GM12872 (cell line): ENCODE results near the gene USP43.

Experiments
- TF ChIP-seq, protein P1 (sequence below): IDR thresholded peaks from 3 replicates; pipeline ENCODE4 v1.5.1; 2011; ENCODE audit warnings: low read depth, mild to moderate bottlenecking, low read length, moderate library complexity; ENCODE audit not compliant: insufficient read depth

Gene USP43

DNA sequence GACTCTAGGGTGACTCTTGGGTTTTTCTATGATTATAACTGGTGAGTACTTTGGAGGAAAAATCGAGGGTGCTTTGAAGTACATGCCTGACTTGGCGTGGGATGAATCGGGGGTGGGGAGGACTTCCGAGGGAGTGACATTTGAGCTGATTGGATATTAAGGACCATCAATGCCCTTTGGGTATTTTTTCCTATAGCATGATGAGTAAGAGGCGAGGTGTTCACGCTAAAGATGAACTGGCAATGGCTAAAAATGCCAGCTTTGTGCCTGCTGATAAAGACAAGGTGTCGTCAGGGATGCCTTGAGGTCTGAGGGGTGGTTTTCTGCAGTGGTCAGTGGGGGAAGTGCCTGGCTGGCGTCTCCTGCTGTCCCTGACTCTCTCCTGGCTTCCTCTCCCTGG, 25.3 kb downstream of the USP43 start:
- TF ChIP-seq, protein P1, sequence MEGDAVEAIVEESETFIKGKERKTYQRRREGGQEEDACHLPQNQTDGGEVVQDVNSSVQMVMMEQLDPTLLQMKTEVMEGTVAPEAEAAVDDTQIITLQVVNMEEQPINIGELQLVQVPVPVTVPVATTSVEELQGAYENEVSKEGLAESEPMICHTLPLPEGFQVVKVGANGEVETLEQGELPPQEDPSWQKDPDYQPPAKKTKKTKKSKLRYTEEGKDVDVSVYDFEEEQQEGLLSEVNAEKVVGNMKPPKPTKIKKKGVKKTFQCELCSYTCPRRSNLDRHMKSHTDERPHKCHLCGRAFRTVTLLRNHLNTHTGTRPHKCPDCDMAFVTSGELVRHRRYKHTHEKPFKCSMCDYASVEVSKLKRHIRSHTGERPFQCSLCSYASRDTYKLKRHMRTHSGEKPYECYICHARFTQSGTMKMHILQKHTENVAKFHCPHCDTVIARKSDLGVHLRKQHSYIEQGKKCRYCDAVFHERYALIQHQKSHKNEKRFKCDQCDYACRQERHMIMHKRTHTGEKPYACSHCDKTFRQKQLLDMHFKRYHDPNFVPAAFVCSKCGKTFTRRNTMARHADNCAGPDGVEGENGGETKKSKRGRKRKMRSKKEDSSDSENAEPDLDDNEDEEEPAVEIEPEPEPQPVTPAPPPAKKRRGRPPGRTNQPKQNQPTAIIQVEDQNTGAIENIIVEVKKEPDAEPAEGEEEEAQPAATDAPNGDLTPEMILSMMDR, result no peak

DNA sequence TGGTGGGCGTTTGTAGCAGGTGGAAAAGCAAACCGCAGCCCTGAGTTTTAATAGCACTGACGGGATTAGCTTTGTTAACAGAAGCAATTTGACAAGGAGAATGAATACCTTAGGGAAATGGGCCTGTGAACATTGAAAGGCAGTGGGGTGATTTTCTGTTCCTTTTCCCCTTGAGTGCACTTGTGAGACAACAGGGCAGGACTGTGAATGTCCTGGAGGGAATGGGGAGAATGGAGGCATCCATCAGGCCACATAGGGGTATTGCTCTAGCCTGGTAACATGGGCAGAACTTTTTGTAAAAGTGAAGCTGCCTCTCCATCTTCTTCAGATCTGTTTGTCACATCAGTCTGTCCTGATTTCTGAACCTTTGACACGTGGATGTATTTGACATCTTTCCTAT, 26.2 kb downstream of the USP43 start:
- TF ChIP-seq, protein P1, result no peak

DNA sequence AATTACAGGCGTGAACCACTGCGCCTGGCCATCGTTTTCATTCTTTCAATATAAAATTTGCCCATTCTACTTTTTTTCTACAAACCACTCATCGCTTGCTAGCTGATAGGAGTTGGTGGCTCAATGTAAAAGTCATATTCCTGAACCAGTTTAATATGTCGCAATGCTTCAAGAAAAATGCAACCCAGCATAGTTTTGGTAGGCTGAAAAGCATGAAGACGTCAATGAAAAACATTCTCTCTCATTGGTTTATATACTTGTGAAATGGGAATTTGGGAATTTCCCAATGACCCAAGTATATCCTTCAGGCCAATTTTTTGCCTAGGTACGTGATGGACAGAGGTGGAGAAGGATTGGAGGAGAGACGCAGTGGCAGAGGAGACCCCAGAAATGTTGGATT, 26.9 kb downstream of the USP43 start:
- TF ChIP-seq, protein P1, result no peak

DNA sequence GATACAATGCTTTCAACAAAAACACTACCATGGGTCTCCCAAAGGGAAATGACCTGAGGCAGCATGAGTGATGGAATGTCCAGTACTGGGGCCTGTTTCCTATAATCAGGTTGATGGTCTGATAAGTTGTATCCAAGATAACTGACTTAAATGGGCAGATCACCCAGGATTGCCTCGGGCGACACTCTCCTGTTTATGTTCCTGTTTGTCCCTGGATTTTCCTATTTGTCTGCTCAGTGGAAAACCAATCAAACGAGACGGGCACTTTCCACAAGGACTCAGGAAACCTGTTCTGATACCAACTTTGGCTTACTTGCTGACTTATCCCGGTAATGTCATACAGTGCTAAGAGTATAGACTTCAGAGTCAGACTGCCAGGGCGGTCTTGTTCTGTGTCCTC, 27.4 kb downstream of the USP43 start:
- TF ChIP-seq, protein P1, result no peak

DNA sequence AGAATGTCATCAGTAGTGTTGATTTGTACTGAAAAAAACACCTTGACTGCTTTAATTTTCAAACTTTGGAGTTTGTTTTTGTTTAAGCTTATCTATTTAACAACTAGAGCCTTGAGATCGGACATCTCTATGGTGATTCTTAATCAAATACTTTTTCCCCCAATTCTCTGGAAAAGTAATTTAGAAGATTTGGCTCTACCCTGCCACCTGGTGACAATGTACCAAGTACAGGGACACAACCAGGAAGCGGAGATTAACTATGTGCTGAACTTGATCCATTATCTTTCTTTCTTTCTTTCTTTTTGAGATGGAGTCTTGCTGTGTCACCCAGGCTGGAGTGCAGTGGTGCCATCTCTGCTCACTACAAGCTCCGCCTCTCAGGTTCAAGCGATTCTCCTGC, 30.8 kb downstream of the USP43 start:
- TF ChIP-seq, protein P1, result no peak

DNA sequence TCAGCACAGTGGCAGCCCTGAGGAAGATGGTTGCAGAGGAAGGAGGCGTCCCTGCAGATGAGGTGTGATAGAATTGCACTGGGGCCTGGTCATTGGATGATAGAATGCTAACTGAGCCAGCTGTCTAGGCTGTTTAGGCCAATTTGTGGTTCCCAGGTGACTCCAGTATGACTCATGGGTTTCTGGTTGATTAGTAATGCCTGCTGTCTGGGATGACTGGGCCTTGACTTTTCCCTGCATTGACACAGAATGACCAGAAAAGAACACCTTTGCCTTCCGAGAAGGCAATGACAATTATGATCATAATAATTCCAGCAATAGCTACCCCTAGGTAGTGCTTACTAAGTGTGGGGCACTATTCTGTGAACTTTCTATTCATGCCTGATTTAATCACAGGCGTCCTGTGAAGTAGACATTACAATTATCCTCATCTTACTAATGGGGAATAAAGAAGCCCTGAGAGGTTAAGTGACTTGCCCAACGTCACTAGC, 31.5 kb downstream of the USP43 start:
- TF ChIP-seq, protein P1, result no peak

DNA sequence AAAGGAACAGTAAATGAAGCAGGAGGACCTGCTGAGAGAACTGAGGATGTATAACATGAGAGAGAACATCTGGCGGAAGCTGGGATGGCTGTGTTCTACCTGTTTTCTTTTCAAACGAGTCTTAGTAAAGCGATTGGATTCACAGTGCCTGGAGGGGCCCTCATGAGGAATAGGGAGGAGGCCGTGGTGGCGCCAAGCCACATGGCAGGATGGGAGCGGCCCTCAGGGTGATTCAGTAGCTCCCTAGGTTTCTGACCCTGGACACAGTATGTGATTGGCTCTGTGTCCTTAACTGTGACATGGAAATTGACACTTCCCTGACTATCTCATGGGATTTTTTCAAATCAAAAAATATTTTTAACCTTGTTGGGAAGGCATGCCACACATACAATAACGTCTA, 32.1 kb downstream of the USP43 start:
- TF ChIP-seq, protein P1, result no peak

DNA sequence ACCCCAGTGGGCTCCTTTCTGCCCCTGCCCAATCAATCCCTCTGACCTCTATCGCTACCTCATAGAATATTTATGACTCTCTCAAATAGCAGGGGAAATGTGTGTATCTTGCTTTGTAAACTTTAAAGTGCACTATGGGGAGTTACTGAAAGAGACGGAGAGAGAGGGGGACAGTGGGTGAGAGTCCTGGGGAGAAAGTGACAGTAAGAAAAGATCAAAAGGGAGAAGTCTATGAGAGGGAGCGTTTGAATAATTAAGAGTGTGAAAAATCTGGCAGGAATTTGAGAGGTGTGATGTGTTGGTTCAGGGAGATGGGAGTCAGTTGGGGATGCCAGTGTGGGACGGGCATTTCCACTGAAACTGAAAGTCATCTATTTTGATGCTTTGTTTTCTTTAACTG, 32.6 kb downstream of the USP43 start:
- TF ChIP-seq, protein P1, result no peak
